NOMO-1 treated with dmso at 0.1 percent for 144 hours (cell line): Measurements from ENCODE around the gene NUTM1.
"Not testable (repeated sequence)": the region's sequence is repeated elsewhere in the genome, so short reads cannot be mapped to it uniquely, and the experiment has no call there.

ENCODE experiments used
- DNase-seq: peaks from one replicate; lab custom pipeline; 2025; ENCODE audit not compliant: unreplicated experiment; lab: John Stamatoyannopoulos, UW

Gene NUTM1

DNA sequence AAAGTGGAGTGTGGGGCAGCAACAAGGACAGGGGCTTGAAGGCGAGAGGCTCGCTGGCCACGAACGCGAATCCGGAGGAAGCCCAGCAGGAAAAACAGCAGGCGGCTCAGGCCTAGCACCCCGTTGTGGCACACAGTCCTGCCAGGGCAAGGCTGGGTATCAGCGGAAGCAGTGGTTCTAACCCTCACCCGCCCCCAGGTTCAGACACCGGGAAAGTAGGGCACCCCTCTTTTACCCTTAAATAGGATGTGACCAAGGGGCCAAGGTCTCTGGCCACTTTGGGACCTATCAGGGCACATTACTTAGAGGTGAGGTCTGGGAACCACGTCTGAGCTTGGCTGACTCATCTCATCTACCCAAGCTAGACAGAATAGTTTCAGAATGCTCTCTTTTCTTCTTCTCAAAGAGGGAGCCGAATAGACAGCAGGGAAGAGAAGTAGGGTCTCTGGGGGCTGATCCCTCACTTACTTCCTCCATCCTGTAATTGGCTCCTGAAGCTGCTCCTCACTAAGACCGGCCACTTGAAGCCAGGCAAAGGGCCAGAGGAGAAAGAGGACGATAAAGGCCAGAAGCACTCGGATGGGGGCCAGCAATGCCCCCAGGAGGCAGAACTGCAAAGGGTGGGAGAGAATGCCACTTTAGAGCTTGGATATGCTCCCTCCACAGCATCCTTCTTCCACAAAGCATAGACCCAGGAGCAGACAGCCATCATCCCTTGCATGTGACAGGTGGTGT is 22.1 kb downstream of the NUTM1 start:
- no peak for DNase-seq

GRCh38 chr15:34365836-34366235 is 22.7 kb downstream of the NUTM1 start:
- DNase-seq = no peak

- peak; percentile 43 for DNase-seq
Measured at GRCh38 chr15:34366271-34367065, 23.4 kb downstream of the NUTM1 start.

- DNase-seq = peak; percentile 81
Measured at GRCh38 chr15:34367101-34368081, 24.3 kb downstream of the NUTM1 start, which contains the start of gene LPCAT4. LPCAT4 (minus strand) TSS chr15:34367196; CDS start chr15:34367100, 96 bp downstream.

DNA sequence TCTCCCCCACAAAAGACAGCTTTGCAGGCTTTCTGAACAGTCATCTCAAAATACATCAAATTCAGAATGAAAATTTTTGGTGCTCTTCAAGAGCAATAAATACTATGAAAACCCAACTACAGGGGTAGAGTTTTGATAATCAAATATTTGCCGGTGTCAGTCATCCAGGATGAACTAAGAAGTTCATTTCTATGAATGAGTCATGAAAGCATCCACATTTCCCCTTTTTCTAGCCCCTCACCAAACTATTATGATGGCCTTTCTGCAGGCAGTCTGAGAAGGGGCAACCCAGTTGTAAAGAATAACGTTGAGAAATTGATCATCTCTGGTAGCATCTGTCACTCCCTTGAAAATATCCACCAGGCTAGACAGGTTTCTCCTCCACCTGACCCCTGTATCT is 27.0 kb downstream of the NUTM1 start:
- no peak for DNase-seq

DNA sequence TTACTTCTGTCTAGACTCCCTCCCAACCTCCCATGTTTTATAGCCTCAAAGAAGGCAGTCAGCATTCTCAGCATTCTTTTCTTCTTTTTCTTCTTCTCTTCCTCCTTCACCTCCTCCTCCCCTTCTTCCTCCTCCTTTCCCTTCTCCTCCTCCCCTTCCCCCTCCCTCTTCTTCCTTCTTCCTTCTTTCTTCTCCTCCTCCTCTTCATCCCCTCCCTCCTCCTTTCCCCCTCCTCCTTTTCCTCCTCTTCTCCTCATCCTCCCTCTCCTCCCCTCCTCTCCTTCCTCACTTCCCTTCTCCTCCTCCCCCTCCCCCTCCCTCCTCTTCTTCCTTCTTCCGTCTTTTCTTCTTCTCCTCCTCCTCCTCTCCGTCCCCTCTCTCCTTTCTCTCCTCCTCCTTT is 27.5 kb downstream of the NUTM1 start:
- no peak for DNase-seq

DNA sequence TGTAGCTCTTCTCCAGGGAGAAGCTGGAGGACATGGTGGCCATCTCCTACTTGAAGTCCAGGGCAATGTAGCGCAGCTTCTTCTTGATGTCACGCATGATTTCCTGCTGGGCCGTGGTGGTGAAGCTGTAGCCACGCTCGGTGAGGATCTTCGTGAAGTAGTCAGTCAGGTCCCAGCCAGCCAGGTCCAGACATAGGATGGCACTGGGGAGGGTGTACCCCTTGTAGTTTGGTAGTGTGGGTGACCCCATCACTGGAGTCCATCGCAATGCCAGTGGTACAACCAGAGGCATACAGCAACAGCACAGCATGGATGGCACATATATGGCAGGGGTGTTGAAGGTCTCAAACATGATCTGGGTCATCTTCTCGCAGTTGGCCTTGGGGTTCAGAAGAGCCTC is 30.8 kb downstream of the NUTM1 start:
- DNase-seq = no peak

- DNase-seq = no peak
Measured at GRCh38 chr15:34374816-34375215, 31.7 kb downstream of the NUTM1 start.

GRCh38 chr15:34375541-34375940 is 32.4 kb downstream of the NUTM1 start:
- not testable (repeated sequence) for DNase-seq

- DNase-seq = no peak
Measured at GRCh38 chr15:34376856-34377255, 33.7 kb downstream of the NUTM1 start.

GRCh38 chr15:34380491-34380890 is 37.4 kb downstream of the NUTM1 start:
- not testable (repeated sequence) for DNase-seq

- not testable (repeated sequence) for DNase-seq
Measured at GRCh38 chr15:34381829-34382521, 38.9 kb downstream of the NUTM1 start.

GRCh38 chr15:34389594-34390086 is 46.5 kb downstream of the NUTM1 start:
- not testable (repeated sequence) for DNase-seq

- DNase-seq = not testable (repeated sequence)
Measured at GRCh38 chr15:34392981-34393380, 49.9 kb downstream of the NUTM1 start.

DNA sequence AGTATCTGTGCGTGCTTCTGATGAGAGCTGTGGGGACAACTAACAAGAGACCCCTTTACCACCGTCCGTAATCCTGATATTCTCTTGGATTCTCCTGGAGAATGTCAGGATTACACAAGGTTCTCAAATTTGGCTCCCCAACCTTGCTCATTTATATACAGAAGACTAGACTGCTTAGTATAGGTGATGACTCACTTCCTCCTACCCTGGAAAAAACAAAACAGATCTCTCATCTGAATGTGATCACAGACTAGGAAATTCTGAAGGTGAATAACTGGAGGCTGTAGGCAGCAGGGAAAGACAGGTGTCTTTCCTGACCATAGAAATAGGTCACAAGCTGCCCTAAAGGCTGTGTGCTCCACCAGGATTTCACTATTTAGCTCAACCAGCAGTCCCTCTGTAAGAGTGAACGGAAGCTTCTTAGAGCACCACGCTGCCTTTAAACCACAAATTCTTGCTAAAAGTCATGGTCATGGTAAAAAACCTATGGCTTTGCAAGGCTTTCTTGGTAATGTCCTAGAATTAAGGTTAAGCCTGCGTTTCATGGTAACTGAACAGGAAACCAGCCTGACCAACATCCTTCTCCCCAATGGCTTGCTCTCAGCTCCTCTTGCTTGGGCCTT is 54.6 kb downstream of the NUTM1 start:
- DNase-seq = not testable (repeated sequence)

DNA sequence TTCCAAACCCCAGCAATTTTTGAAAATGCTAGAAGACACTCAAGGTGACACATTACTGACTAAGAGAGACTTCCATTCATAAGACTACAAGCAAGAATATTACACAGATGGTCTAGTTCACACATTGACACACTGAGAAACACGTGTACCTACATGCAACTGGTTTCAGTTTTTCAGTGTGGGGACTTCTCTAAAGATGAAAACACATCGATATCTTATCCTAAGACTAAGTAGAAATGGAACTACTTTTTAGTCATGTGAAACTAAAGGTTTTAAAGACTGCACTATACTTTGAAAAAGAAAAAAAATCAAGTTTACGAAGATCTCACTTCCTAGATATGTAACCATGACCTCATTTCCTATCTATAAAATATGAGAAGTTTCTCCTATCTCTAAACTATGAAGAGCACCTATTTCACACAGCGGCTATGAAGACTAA is 60.1 kb downstream of the NUTM1 start:
- not testable (repeated sequence) for DNase-seq

DNA sequence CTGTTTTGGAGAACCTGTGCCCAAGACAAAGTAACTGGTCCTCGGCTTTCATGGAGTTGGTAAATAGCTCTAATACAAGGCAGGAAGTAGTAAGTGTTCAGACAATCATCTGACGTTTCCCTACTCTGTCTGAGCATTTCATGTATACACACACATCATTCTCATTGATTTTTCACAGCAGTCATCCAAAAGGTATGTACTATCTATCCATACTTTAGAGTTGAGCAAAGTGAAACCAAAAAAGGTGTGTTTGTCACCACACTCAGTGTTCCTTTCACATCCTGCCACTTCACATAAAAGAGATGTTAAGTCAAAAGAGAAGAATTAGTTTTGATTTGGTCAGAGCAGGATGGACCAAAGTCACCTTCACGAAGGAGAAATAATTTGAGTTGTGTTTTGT is 60.8 kb downstream of the NUTM1 start:
- DNase-seq = not testable (repeated sequence)
